Right lobe of liver (tissue), 6 donors: ENCODE data around the gene MRPL39. TPM values are rescaled to one million over a fixed set of nuclear protein-coding genes. Genes with fewer than 3 reads are reported as not detected.

Source experiments
- ATAC-seq, 4 donors: fragments of 200-7000 bp; cut with Tn5 transposase; one replicate each; pipeline ENCODE4 v1.9.1; 2020; ENCODE audit warnings: mild to moderate bottlenecking in 4 of 4, moderate library complexity in 4 of 4
- DNase-seq, 3 donors: peaks; one replicate each; pipeline ENCODE4 v3.0.0-alpha.2; 2020
- H3K27ac ChIP-seq, 3 donors: fragments of 200-600 bp; one replicate each; pipeline ENCODE4 v1.8.0; 2022
- H3K27me3 ChIP-seq, 2 donors: fragments of 200-600 bp; one replicate each; pipeline ENCODE4 v1.8.0; 2022
- H3K36me3 ChIP-seq, 4 donors: fragments of 200-600 bp; sonication (generic) in 1 of 4; one replicate each; pipeline versions ENCODE4 v1.5.1 to v1.8.0; 2017 to 2022; ENCODE audit warnings: control low read depth in 1 of 4
- H3K4me1 ChIP-seq, 4 donors: fragments of 200-600 bp; sonication (generic) in 1 of 4; one replicate each; pipeline versions ENCODE4 v1.5.1 to v1.8.0; 2017 to 2022; ENCODE audit warnings: control low read depth in 1 of 4
- H3K4me3 ChIP-seq, 3 donors: fragments of 200-600 bp; one replicate each; pipeline ENCODE4 v1.8.0; 2022
- H3K9me3 ChIP-seq, 4 donors: fragments of 200-600 bp; sonication (generic) in 1 of 4; one replicate each; pipeline versions ENCODE4 v1.5.1 to v1.8.0; 2017 to 2022; ENCODE audit warnings: control low read depth in 1 of 4
- POLR2A ChIP-seq: fragments of 450-650 bp; IDR thresholded peaks from one replicate; pipeline ENCODE4 v1.6.1; 2017; ENCODE audit warnings: antibody characterized with exemption, mild to moderate bottlenecking
- WGBS: methylation state at CpG from one replicate; pipeline ENCODE4 v1.1.6; 2018; ENCODE audit warnings: low coverage, low lambda C conversion rate; ENCODE audit not compliant: insufficient coverage; ENCODE audit errors: missing lambda C conversion rate; 5-methylcytosine and 5-hydroxymethylcytosine counted together
- intact Hi-C, 2 donors: fragments of 100-400 bp; cut with DNase I; formaldehyde crosslinking; loops; one replicate each; pipeline versions ENCODE4 v1.11.2 to v1.14.1; 2022
- total RNA-seq, 6 experiments: library from RNA; depleted of rRNA in 2 of 6; stranded (reverse); fragments of >200 nt in 2 of 6; fragmentation: NEBNext Ultra II Directional in 3 of 6; extraction: Animal tissue kit (Norgen Biotek cat#: 25700) in 3 of 6; gene quantifications; one replicate each; pipeline versions ENCODE4 v1.1.0 to v1.2.4, GENCODE V29; 2016 to 2023
- TF ChIP-seq, protein P1 (sequence below), 4 donors: fragments of 200-600 bp in 3 of 4; fragments of 450-650 bp in 1 of 4; IDR thresholded peaks; one replicate each; pipeline versions ENCODE4 v1.5.1 to v1.8.0; 2016 to 2022; ENCODE audit warnings: antibody characterized with exemption in 4 of 4, mild to moderate bottlenecking in 2 of 4
- donor health status: DM: no; HTN: yes; CAD: no.
- donor health status: DM: no; HTN: no; CAD: no.
- donor health status: DM: no; HTN: no; CAD: no.
- donor health status: DM: no; HTN: yes; CAD: no.
- donor health status: DM: no; HTN: yes; CAD: no.

Gene MRPL39
- total RNA-seq, 6 experiments from 2014 or later, result 18.4 to 23.8 (median 19.5) TPM

DNA sequence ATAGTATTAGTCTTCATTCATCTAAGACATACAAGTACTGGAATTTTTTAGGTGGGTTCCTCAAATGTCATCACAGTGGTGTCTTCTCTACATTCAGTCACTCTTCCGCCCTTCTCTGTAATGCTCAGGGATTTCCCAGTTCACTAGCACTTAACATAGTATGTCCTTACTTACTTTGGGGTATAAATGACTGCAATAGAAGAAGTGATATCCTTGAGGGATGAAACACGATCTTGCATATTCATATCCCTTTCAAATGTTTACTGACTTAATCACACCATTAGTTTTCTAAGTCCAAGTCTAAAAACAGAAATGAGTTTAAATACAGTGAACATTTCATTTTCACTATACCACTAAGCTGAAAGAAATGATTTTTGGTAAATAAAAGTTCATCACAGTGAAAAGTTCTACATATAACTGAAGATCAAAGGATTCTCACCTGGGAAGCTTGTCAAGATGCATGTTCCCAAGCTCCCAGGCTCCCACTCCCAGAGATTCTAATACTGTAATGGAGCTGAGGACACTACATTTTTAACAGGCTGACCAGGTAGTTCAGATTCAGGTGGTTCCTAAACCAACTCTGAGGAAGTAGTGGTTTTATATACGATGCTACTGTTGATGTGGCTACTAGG lies 29.7 kb downstream of the MRPL39 start:
- no peak for DNase-seq
- Histone ChIP-seq H3K36me3 (no peaks in the 10 kb centered on the region), H3K27me3 (no peaks in the 10 kb centered on the region), H3K9me3 (no peaks in the 10 kb centered on the region), H3K4me3 (no peak overlapping the region), H3K4me1 (no peaks in the 10 kb centered on the region), H3K27ac (no peak overlapping the region)
- ATAC-seq, result no peak
- intact Hi-C loops, result no loop called here
- no peak for TF ChIP-seq POLR2A
- TF ChIP-seq, protein P1, sequence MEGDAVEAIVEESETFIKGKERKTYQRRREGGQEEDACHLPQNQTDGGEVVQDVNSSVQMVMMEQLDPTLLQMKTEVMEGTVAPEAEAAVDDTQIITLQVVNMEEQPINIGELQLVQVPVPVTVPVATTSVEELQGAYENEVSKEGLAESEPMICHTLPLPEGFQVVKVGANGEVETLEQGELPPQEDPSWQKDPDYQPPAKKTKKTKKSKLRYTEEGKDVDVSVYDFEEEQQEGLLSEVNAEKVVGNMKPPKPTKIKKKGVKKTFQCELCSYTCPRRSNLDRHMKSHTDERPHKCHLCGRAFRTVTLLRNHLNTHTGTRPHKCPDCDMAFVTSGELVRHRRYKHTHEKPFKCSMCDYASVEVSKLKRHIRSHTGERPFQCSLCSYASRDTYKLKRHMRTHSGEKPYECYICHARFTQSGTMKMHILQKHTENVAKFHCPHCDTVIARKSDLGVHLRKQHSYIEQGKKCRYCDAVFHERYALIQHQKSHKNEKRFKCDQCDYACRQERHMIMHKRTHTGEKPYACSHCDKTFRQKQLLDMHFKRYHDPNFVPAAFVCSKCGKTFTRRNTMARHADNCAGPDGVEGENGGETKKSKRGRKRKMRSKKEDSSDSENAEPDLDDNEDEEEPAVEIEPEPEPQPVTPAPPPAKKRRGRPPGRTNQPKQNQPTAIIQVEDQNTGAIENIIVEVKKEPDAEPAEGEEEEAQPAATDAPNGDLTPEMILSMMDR (IDR thresholded peaks at IDR 0.05), result no peak
- 85% methylated on average over 3 of the region's 3 CpGs for WGBS

DNA sequence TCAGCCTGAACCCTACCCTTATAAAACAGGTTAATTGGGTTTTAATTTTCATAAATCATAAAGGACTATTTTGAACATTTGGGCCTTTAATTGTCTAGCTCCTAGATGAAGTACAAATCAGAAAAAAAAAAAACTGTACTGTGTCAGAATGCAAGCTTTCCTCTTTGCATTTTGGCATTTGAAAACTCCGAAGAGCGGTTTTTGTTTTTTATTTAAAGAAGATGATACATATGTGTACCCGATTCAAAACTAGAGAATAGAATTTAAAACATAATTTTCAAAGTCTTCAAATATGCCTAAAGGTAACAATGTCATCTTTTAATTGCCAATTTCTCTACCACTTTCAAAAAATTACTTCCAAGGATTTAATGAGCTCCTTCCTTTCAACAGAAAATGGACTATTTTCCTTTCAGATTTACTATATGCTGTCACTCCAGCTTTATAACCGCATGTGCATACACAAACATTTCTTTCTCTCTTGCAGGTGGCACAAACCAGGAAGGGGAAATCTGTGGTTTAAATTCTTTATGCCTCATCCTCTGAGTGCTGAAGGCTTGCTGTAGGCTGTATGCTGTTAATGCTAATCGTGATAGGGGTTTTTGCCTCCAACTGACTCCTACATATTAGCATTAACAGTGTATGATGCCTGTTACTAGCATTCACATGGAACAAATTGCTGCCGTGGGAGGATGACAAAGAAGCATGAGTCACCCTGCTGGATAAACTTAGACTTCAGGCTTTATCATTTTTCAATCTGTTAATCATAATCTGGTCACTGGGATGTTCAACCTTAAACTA lies 33.7 kb downstream of the MRPL39 start:
- Histone ChIP-seq H3K4me1 (no peaks in the 10 kb centered on the region), H3K36me3 (no peaks in the 10 kb centered on the region), H3K27me3 (no peaks in the 10 kb centered on the region), H3K9me3 (no peaks in the 10 kb centered on the region), H3K4me3 (no peak overlapping the region), H3K27ac (no peak overlapping the region)
- no peak for DNase-seq
- peak in 2 of 4 donors; percentile 14 to 92 for ATAC-seq
- intact Hi-C loops, result no loop called here
- no peak for TF ChIP-seq POLR2A
- TF ChIP-seq, protein P1 (IDR thresholded peaks at IDR 0.05), result no peak
- 59% methylated on average over 6 of the region's 6 CpGs for WGBS

DNA sequence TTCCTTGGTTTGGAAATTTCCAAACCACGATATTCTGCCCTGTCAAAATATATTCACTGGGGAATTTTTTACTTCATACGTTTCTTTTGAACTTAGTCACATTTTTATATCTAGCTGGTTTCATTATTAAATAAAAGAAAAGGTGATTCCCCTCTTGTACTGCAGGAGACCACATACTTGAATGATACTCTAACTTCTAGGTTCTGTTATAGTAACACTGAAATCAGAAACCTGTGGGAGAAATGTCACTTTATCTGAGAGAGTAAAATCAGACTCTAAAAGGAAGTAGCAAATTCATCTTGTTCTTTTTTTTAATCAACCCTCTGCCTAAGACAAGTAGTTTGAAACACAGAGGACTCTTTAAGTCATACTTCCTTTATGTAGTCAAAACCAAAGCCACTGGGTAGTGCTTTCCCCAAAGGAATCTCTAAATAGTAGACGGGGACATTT lies 34.4 kb downstream of the MRPL39 start:
- no peaks in the 10 kb centered on the region for H3K9me3 ChIP-seq
- H3K4me1 ChIP-seq, result no peaks in the 10 kb centered on the region
- ATAC-seq (peak in 1 of 4 donors; percentile 19), DNase-seq (no peak)
- no peak for TF ChIP-seq POLR2A
- TF ChIP-seq, protein P1 (IDR thresholded peaks at IDR 0.05), result no peak
- no peaks in the 10 kb centered on the region for H3K36me3 ChIP-seq
- WGBS, result 44% methylated on average over 3 of the region's 3 CpGs
- no peak overlapping the region for H3K4me3 ChIP-seq
- no peaks in the 10 kb centered on the region for H3K27me3 ChIP-seq
- intact Hi-C loops, result no loop called here
- H3K27ac ChIP-seq, result no peak overlapping the region

DNA sequence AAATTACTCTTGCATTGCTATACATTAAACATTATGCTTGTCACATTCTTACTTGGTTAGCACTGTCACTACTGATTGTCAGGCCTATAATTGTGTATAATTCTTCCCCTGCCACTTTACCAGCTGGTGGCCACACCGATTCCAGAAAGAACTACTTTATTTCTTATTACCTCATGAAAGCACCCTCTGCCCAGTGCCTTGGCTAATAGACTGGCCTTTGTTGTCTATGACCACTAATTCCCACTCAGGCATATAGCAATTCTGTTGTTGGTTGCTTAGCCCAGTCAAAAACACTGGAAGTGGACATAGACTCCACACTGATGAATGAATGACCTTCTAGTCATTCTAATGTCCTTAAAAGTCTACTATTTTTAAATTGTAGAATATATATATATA lies 35.6 kb downstream of the MRPL39 start:
- ATAC-seq (no peak), DNase-seq (no peak)
- no peaks in the 10 kb centered on the region for H3K36me3 ChIP-seq
- no peaks in the 10 kb centered on the region for H3K4me1 ChIP-seq
- H3K9me3 ChIP-seq, result no peaks in the 10 kb centered on the region
- H3K27me3 ChIP-seq, result no peaks in the 10 kb centered on the region
- intact Hi-C loops, result no loop called here
- no peak overlapping the region for H3K4me3 ChIP-seq
- H3K27ac ChIP-seq, result no peak overlapping the region
- 73% methylated on average over 1 of the region's 1 CpG for WGBS
- TF ChIP-seq, protein P1 (IDR thresholded peaks at IDR 0.05), result no peak
- no peak for TF ChIP-seq POLR2A
